Neural cell (in vitro differentiated cells): ENCODE data around the gene RSKR. TPM values are rescaled to one million over a fixed set of nuclear protein-coding genes. Genes with fewer than 3 reads are reported as not detected.

Experiments used
- H2AFZ ChIP-seq: fragments of 200-600, 300-800 bp; sonication (generic), shearing (Covaris generic); 2 replicates; pipeline ENCODE4 v1.6.0; 2014; ENCODE audit warnings: low read depth, mild to moderate bottlenecking, antibody characterized with exemption, low read length, moderate library complexity
- H3F3A ChIP-seq: fragments of 200-600 bp; shearing (Covaris generic); 2 replicates; pipeline ENCODE4 v1.6.1; 2016; ENCODE audit warnings: mild to moderate bottlenecking, moderate library complexity, mixed read lengths, antibody characterized with exemption, low read length; ENCODE audit not compliant: insufficient read depth, poor library complexity, severe bottlenecking
- H3K27ac ChIP-seq: fragments of 200-600, 300-800 bp; sonication (generic), shearing (Covaris generic); 2 replicates; pipeline ENCODE4 v1.5.1; 2014; ENCODE audit warnings: mild to moderate bottlenecking, low read length, moderate library complexity
- H3K27me3 ChIP-seq: fragments of 300-800, 200-600 bp; sonication (generic), shearing (Covaris generic); 2 replicates; pipeline ENCODE4 v1.6.0; 2014; ENCODE audit warnings: mild to moderate bottlenecking, low read depth, low read length, moderate library complexity; ENCODE audit not compliant: insufficient read depth
- H3K36me3 ChIP-seq: fragments of 300-800, 200-600 bp; sonication (generic), shearing (Covaris generic); 2 replicates; pipeline ENCODE4 v1.5.1; 2014; ENCODE audit warnings: mild to moderate bottlenecking, antibody characterized with exemption, low read length, moderate library complexity; ENCODE audit not compliant: insufficient read depth
- H3K4me2 ChIP-seq: fragments of 300-800, 200-600 bp; sonication (generic), shearing (Covaris generic); 2 replicates; pipeline ENCODE4 v1.6.0; 2014; ENCODE audit warnings: mild to moderate bottlenecking, low read length
- H3K4me3 ChIP-seq: fragments of 300-800, 200-600 bp; sonication (generic), shearing (Covaris generic); 2 replicates; pipeline ENCODE4 v1.5.1; 2014; ENCODE audit warnings: mild to moderate bottlenecking, low read length, moderate library complexity
- H3K79me2 ChIP-seq: fragments of 200-600 bp; shearing (Covaris generic); replicated peaks from 2 replicates; pipeline ENCODE4 v1.6.0; 2014; ENCODE audit warnings: mild to moderate bottlenecking, low read length, moderate library complexity; ENCODE audit not compliant: insufficient read depth
- H3K9ac ChIP-seq: fragments of 300-800, 200-600 bp; sonication (generic), shearing (Covaris generic); 2 replicates; pipeline ENCODE4 v1.6.1; 2016; ENCODE audit warnings: mild to moderate bottlenecking, low read length, mixed read lengths
- H3K9me2 ChIP-seq: fragments of 200-600 bp; shearing (Covaris generic); 2 replicates; pipeline ENCODE4 v1.6.1; 2016; ENCODE audit warnings: mild to moderate bottlenecking, low read length, mixed read lengths; ENCODE audit not compliant: insufficient read depth
- H3K9me3 ChIP-seq: fragments of 200-600, 300-800 bp; sonication (generic), shearing (Covaris generic); 2 replicates; pipeline ENCODE4 v1.6.1; 2016; ENCODE audit warnings: mild to moderate bottlenecking, mixed run types, low read length, moderate library complexity, mixed read lengths
- H4K20me1 ChIP-seq: fragments of 200-600 bp; shearing (Covaris generic); 2 replicates; pipeline ENCODE4 v1.6.1; 2016; ENCODE audit warnings: mild to moderate bottlenecking, mixed run types; ENCODE audit not compliant: insufficient read depth
- CTCF ChIP-seq: fragments of 450-650 bp; IDR thresholded peaks from 2 replicates; pipeline ENCODE4 v1.5.1; 2014; ENCODE audit warnings: antibody characterized with exemption, mild to moderate bottlenecking, moderate library complexity; ENCODE audit not compliant: poor library complexity, severe bottlenecking
- EP300 ChIP-seq: fragments of 450-650 bp; conservative IDR thresholded peaks from 2 replicates; pipeline ENCODE4 v1.6.1; 2014; ENCODE audit warnings: antibody characterized with exemption, mild to moderate bottlenecking, moderate library complexity; ENCODE audit not compliant: poor library complexity, severe bottlenecking
- EZH2 ChIP-seq: fragments of 200-600, 300-800 bp; shearing (Covaris generic), sonication (generic); IDR thresholded peaks from 2 replicates; pipeline ENCODE4 v1.6.1; 2014; ENCODE audit warnings: antibody characterized with exemption, low read length, borderline replicate concordance, mild to moderate bottlenecking; ENCODE audit not compliant: insufficient read depth, poor library complexity, severe bottlenecking
- MXI1 ChIP-seq: fragments of 450-650 bp; conservative IDR thresholded peaks from 2 replicates; pipeline ENCODE4 v1.6.1; 2014; ENCODE audit warnings: antibody characterized with exemption, mild to moderate bottlenecking; ENCODE audit not compliant: poor library complexity, severe bottlenecking
- POLR2AphosphoS5 ChIP-seq: IDR thresholded peaks from 2 replicates; pipeline ENCODE4 v1.6.1; 2012
- RAD21 ChIP-seq: fragments of 450-650 bp; conservative IDR thresholded peaks from 2 replicates; pipeline ENCODE4 v1.6.1; 2014; ENCODE audit warnings: antibody characterized with exemption, mild to moderate bottlenecking, moderate library complexity
- REST ChIP-seq: IDR thresholded peaks from 2 replicates; pipeline ENCODE4 v1.6.1; 2012; ENCODE audit warnings: borderline replicate concordance
- SMC3 ChIP-seq: fragments of 450-650 bp; conservative IDR thresholded peaks from 2 replicates; pipeline ENCODE4 v1.6.1; 2014; ENCODE audit warnings: antibody characterized with exemption, mild to moderate bottlenecking, moderate library complexity; ENCODE audit not compliant: poor library complexity
- TAF1 ChIP-seq: IDR thresholded peaks from 2 replicates; pipeline ENCODE4 v1.6.1; 2012; ENCODE audit warnings: low read depth
- polyA plus RNA-seq: library from polyadenylated mRNA; depleted of rRNA; stranded (reverse); fragments of >200 nt; gene quantifications from 2 replicates; pipeline ENCODE4 v1.2.3, GENCODE V29; 2014

The RSKR gene
- polyA plus RNA-seq, 1 donor from 2014 or later: 47.5 TPM

GRCh38 chr17:28592260-28592659, 21.7 kb downstream of the RSKR start:
- no peaks in the 10 kb centered on the region for H3K27me3 ChIP-seq
- no peaks in the 10 kb centered on the region for H3K36me3 ChIP-seq
- no peak overlapping the region for H3K27ac ChIP-seq
- no peak overlapping the region for H3K4me2 ChIP-seq
- no peak overlapping the region for H3K4me3 ChIP-seq
- no peak overlapping the region for H3K9ac ChIP-seq
- H3K9me2 ChIP-seq: no peaks in the 10 kb centered on the region
- H3K79me2 ChIP-seq: no peaks in the 10 kb centered on the region
- H2AFZ ChIP-seq: no peak overlapping the region
- H3K9me3 ChIP-seq: no peaks in the 10 kb centered on the region
- no peaks in the 10 kb centered on the region for H3F3A ChIP-seq
- H4K20me1 ChIP-seq: no peaks in the 10 kb centered on the region
- no peak for TF ChIP-seq EZH2
- no peak for TF ChIP-seq POLR2AphosphoS5
- no peak for TF ChIP-seq SMC3
- no peak for TF ChIP-seq REST
- TF ChIP-seq RAD21: no peak
- TF ChIP-seq EP300: no peak
- no peak for TF ChIP-seq CTCF
- no peak for TF ChIP-seq MXI1
- TF ChIP-seq TAF1: no peak

GRCh38 chr17:28585851-28586250, 28.1 kb downstream of the RSKR start:
- Histone ChIP-seq H3K4me3 (no peak overlapping the region), H3F3A (no peaks in the 10 kb centered on the region), H3K27me3 (no peaks in the 10 kb centered on the region), H3K36me3 (no peaks in the 10 kb centered on the region), H3K27ac (no peak overlapping the region), H3K79me2 (no peaks in the 10 kb centered on the region), H3K9me3 (no peaks in the 10 kb centered on the region), H4K20me1 (no peaks in the 10 kb centered on the region), H3K9me2 (no peaks in the 10 kb centered on the region), H2AFZ (no peak overlapping the region), H3K4me2 (no peak overlapping the region), H3K9ac (no peak overlapping the region)
- TF ChIP-seq CTCF (no peak), EZH2 (no peak), TAF1 (no peak), POLR2AphosphoS5 (no peak), SMC3 (no peak), MXI1 (no peak), REST (no peak), RAD21 (no peak), EP300 (no peak)
